HCT116 (cell line): ENCODE results near the gene ZNF655. TPM values are rescaled to one million over a fixed set of nuclear protein-coding genes. Genes with fewer than 3 reads are reported as not detected.
"Not testable (repeated sequence)": the region's sequence is repeated elsewhere in the genome, so short reads cannot be mapped to it uniquely, and the experiment has no call there.

ENCODE experiments used
- ATAC-seq: fragments of 200-7000 bp; cut with Tn5 transposase; 2 replicates; pipeline ENCODE4 v1.9.1; 2020; ENCODE audit warnings: mild to moderate bottlenecking, moderate library complexity
- BruUV-seq: library from RNA; stranded (reverse); fragments of 400-500 nt; replicated peaks from 2 replicates; lab custom pipeline; 2021; lab: Mats Ljungman, UMichigan
- CTCF ChIA-PET: fragments of 300-600 bp; sonication (Branson Sonifier 250); formaldehyde crosslinking; loops from one replicate; lab custom pipeline; 2021; ENCODE audit warnings: antibody characterized with exemption; lab: Charles Lee
- POLR2A ChIA-PET: fragments of 300-600, 350-600 bp; sonication (Branson Sonifier 250); formaldehyde crosslinking; loops from one replicate; lab custom pipeline; 2021; ENCODE audit warnings: antibody characterized with exemption; lab: Charles Lee
- RAD21 ChIA-PET, 2 experiments: fragments of 300-600 bp; sonication (Branson Sonifier 250); formaldehyde crosslinking; loops; one replicate each; lab custom pipeline; 2023; ENCODE audit warnings: low total read pairs in 2 of 2; ENCODE audit not compliant: uncharacterized antibody in 2 of 2, unreplicated experiment in 2 of 2, low non-redundant PET in 1 of 2; lab: Charles Lee
- DNase-seq: peaks from one replicate; pipeline ENCODE4 v3.0.0-alpha.2; 2010; ENCODE audit warnings: low read depth, low spot score
- H2AFZ ChIP-seq: fragments of 200-600 bp; shearing (Covaris generic), sonication (generic); 2 replicates; pipeline ENCODE4 v1.6.1; 2017; ENCODE audit warnings: low read depth, mixed run types, mixed read lengths, antibody characterized with exemption, low read length; ENCODE audit not compliant: poor library complexity, severe bottlenecking
- H3K27ac ChIP-seq: 2 replicates; pipeline ENCODE4 v1.5.1; 2012; ENCODE audit warnings: low read depth, low read length
- H3K27me3 ChIP-seq: fragments of 200-600 bp; sonication (generic); 2 replicates; pipeline ENCODE4 v1.6.1; 2016; ENCODE audit warnings: mixed run types, low read length, mixed read lengths; ENCODE audit not compliant: insufficient read depth
- H3K36me3 ChIP-seq, 2 experiments: fragments of 200-500 bp in 1 of 2; fragments of 200-600 bp in 1 of 2; sonication (Bioruptor generic) in 1 of 2; sonication (generic) in 1 of 2; 2 replicates each; pipeline versions ENCODE4 v1.5.1 to v1.6.1; 2014 to 2016; ENCODE audit warnings: low read length in 2 of 2, inconsistent platforms in 1 of 2, mixed read lengths in 1 of 2, mixed run types in 1 of 2; ENCODE audit not compliant: insufficient read depth in 2 of 2, control insufficient read depth in 1 of 2
- H3K4me1 ChIP-seq, 2 experiments: fragments of 200-600 bp in 1 of 2; sonication (generic) in 1 of 2; 2 replicates each; pipeline versions ENCODE4 v1.5.1 to v1.6.1; 2012 to 2017; ENCODE audit warnings: low read length in 2 of 2, inconsistent platforms in 1 of 2, mild to moderate bottlenecking in 1 of 2, mixed read lengths in 1 of 2, mixed run types in 1 of 2, moderate library complexity in 1 of 2; ENCODE audit not compliant: insufficient read depth in 2 of 2, control insufficient read depth in 1 of 2
- H3K4me2 ChIP-seq: fragments of 200-600 bp; sonication (generic); 2 replicates; pipeline ENCODE4 v1.6.1; 2017; ENCODE audit warnings: mixed run types, low read length, mixed read lengths
- H3K4me3 ChIP-seq, 2 experiments: fragments of 200-600 bp in 1 of 2; sonication (generic) in 1 of 2; replicated peaks in 1 of 2; 2 replicates each; pipeline ENCODE4 v1.5.1; 2011 to 2016; ENCODE audit warnings: low read length in 2 of 2, control low read depth in 1 of 2, low read depth in 1 of 2, mild to moderate bottlenecking in 1 of 2, mixed read lengths in 1 of 2, mixed run types in 1 of 2
- H3K79me2 ChIP-seq: fragments of 200-600 bp; sonication (generic); 2 replicates; pipeline ENCODE4 v1.6.1; 2017; ENCODE audit warnings: mild to moderate bottlenecking, mixed run types, low read length, moderate library complexity, mixed read lengths; ENCODE audit not compliant: insufficient read depth
- H3K9ac ChIP-seq: fragments of 200-600 bp; sonication (generic); 2 replicates; pipeline ENCODE4 v1.6.1; 2016; ENCODE audit warnings: low read length, mixed read lengths
- H3K9me2 ChIP-seq: fragments of 200-600 bp; sonication (generic), shearing (Covaris generic); 2 replicates; pipeline ENCODE4 v1.6.1; 2017; ENCODE audit warnings: mixed run types, mild to moderate bottlenecking, moderate library complexity; ENCODE audit not compliant: insufficient read depth
- H3K9me3 ChIP-seq, 2 experiments: fragments of 200-500 bp in 1 of 2; fragments of 200-600 bp in 1 of 2; sonication (Bioruptor generic) in 1 of 2; sonication (generic) in 1 of 2; 2 replicates each; pipeline ENCODE4 v1.6.1; 2014 to 2017; ENCODE audit warnings: low read length in 2 of 2, mixed read lengths in 2 of 2, inconsistent platforms in 1 of 2, low read depth in 1 of 2, mild to moderate bottlenecking in 1 of 2, mixed run types in 1 of 2, moderate library complexity in 1 of 2; ENCODE audit not compliant: control insufficient read depth in 1 of 2, insufficient read depth in 1 of 2
- H4K20me1 ChIP-seq: fragments of 200-600 bp; sonication (generic), shearing (Covaris generic); 2 replicates; pipeline ENCODE4 v1.6.1; 2017; ENCODE audit warnings: mixed run types, mild to moderate bottlenecking, moderate library complexity; ENCODE audit not compliant: insufficient read depth
- FOSL1 ChIP-seq: IDR thresholded peaks from 2 replicates; pipeline ENCODE4 v1.6.1; 2012; ENCODE audit warnings: low read depth
- SP1 ChIP-seq: IDR thresholded peaks from 2 replicates; pipeline ENCODE4 v1.6.1; 2012; ENCODE audit warnings: low read depth
- intact Hi-C: fragments of 100-400 bp; cut with micrococcal nuclease; formaldehyde crosslinking; loops from 2 replicates; pipeline ENCODE4 v1.10.0; 2022
- total RNA-seq: library from RNA; stranded (reverse); gene quantifications from one replicate; pipeline ENCODE4 v1.2.1, GENCODE V29; 2021; ENCODE audit not compliant: unreplicated experiment
- TF ChIP-seq, protein P1 (sequence below): IDR thresholded peaks from 2 replicates; pipeline ENCODE4 v1.6.1; 2012
- TF ChIP-seq, protein P2 (sequence below): IDR thresholded peaks from 2 replicates; pipeline ENCODE4 v1.6.1; 2012; ENCODE audit warnings: low read depth

Gene ZNF655
- total RNA-seq, 1 experiment from 2014 or later: 45.0 TPM

DNA sequence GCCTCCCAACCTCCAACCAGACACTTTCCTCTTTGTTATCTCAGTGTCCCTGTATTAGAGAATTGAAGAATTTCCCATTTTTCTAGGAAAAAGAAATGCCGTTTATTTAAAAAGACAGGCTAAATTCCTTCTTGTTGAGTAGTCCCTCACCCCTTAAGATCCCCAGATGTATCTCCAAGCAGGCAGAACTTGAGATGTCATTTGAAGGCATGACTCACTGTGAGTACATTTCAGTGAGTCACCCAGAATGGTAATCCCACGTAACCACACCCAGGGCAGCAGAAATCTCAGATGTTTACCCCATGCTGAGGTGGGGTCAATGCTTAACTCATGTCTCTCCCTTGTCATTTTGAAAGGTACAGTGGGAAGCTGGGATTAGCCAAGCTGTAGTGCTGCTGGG, 4.4 kb downstream of the ZNF655 start (continued):
- TF ChIP-seq, protein P1, sequence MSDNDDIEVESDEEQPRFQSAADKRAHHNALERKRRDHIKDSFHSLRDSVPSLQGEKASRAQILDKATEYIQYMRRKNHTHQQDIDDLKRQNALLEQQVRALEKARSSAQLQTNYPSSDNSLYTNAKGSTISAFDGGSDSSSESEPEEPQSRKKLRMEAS: peak; percentile 85
- TF ChIP-seq SP1: peak; percentile 96

- peak overlapping the region; percentile 63; the same call in 1 of the 2 replicates for H3K27ac ChIP-seq
- BruUV-seq: no TSS peak
- ChIA-PET CTCF (no interaction called here), POLR2A (no interaction called here), RAD21 (no interaction called here)
- no peaks in the 10 kb centered on the region for H3K9me3 ChIP-seq
- peak; percentile 28; the same call in 1 of the 2 replicates for TF ChIP-seq FOSL1
- TF ChIP-seq, protein P2, sequence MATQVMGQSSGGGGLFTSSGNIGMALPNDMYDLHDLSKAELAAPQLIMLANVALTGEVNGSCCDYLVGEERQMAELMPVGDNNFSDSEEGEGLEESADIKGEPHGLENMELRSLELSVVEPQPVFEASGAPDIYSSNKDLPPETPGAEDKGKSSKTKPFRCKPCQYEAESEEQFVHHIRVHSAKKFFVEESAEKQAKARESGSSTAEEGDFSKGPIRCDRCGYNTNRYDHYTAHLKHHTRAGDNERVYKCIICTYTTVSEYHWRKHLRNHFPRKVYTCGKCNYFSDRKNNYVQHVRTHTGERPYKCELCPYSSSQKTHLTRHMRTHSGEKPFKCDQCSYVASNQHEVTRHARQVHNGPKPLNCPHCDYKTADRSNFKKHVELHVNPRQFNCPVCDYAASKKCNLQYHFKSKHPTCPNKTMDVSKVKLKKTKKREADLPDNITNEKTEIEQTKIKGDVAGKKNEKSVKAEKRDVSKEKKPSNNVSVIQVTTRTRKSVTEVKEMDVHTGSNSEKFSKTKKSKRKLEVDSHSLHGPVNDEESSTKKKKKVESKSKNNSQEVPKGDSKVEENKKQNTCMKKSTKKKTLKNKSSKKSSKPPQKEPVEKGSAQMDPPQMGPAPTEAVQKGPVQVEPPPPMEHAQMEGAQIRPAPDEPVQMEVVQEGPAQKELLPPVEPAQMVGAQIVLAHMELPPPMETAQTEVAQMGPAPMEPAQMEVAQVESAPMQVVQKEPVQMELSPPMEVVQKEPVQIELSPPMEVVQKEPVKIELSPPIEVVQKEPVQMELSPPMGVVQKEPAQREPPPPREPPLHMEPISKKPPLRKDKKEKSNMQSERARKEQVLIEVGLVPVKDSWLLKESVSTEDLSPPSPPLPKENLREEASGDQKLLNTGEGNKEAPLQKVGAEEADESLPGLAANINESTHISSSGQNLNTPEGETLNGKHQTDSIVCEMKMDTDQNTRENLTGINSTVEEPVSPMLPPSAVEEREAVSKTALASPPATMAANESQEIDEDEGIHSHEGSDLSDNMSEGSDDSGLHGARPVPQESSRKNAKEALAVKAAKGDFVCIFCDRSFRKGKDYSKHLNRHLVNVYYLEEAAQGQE: no peak
- H3K9me2 ChIP-seq: no peaks in the 10 kb centered on the region
- H3K79me2 ChIP-seq: peaks cover 70% of the 10 kb centered on the region
- peaks cover 28 to 49% of the 10 kb centered on the region in 2 experiments for H3K36me3 ChIP-seq
- H3K4me1 ChIP-seq: peaks cover 32 to 55% of the 10 kb centered on the region in 2 experiments
- H3K4me3 ChIP-seq: peak overlapping the region in 1 of 2 experiments; percentile 34; a peak in 1 of 4 replicates
- H3K9ac ChIP-seq: peak overlapping the region; percentile 54
- peak overlapping the region; percentile 79 for H3K4me2 ChIP-seq
- no peaks in the 10 kb centered on the region for H3K27me3 ChIP-seq
- H4K20me1 ChIP-seq: no peaks in the 10 kb centered on the region; the same call in 1 of the 2 replicates
- ATAC-seq: peak; percentile 31; the same call in 1 of the 2 replicates
- H2AFZ ChIP-seq: no peak overlapping the region
- intact Hi-C loops: no loop called here
- no peak for DNase-seq
These were observed 5.2 kb downstream of the ZNF655 start for GRCh38 chr7:99563650-99564049.

DNA sequence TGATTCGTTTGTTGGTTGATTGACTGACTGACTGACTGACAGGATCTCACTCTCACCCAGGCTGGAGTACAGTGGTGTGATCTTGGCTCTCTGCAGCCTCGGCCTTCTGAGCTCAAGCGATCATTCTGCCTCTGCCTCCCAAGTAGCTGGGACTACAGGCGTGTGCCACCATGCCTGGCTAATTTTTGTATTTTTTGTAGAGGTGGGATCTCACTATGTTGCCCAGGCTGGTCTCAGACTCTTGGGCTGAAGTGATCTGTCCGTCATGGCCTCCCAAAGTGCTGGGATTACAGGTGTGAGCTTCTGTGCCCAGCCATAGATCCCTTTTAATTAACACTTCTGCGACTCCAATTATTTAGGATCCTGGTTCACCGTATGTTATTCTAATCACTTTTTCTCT, 10.3 kb downstream of the ZNF655 start:
- H3K27ac ChIP-seq, DNase-seq, RAD21 ChIA-PET, H3K4me2 ChIP-seq, H3K9me2 ChIP-seq, H3K4me3 ChIP-seq, intact Hi-C loops, H3K9me3 ChIP-seq, H2AFZ ChIP-seq, POLR2A ChIA-PET, H4K20me1 ChIP-seq, ATAC-seq, H3K9ac ChIP-seq, BruUV-seq, H3K27me3 ChIP-seq, CTCF ChIA-PET: not testable (repeated sequence)
- H3K79me2 ChIP-seq: peaks cover 41% of the 10 kb centered on the region
- peaks cover 6 to 11% of the 10 kb centered on the region in 2 experiments for H3K4me1 ChIP-seq
- H3K36me3 ChIP-seq: peaks cover 39 to 46% of the 10 kb centered on the region in 2 experiments
